ENCODE measurements around the gene ATR.

The ATR gene

DNA sequence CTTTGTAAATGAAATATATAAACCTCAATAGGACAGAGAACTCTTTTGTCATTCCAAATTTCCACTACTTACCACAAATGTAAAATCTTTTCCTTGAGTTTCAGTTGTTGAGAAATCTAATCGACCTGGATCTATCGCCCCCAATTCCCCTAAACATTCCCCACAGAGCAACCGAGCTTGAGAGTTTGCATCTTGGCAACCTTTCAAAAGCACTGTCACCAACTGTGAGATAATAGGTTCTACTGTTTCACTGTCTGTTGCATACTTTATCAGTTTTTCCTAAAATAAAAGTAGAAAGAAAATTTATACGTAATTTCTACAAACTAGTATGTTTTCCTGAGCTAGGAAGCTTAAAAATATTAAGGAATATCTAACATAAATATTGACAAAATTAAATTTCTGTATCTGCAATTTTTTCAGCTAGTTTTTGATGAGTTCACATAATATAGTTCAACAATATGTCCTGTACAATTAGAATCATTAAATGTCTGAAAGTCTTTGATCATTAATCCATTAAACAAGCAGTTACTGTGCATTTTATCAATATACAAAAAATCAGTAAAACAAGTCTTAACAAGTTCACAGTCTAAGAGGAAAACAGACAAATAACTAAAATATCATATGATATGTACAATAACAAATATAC is 54.5 kb downstream of the ATR start:
- no peak for DNase-seq (ENCODE audit: low read depth in 3 of 3)

DNA sequence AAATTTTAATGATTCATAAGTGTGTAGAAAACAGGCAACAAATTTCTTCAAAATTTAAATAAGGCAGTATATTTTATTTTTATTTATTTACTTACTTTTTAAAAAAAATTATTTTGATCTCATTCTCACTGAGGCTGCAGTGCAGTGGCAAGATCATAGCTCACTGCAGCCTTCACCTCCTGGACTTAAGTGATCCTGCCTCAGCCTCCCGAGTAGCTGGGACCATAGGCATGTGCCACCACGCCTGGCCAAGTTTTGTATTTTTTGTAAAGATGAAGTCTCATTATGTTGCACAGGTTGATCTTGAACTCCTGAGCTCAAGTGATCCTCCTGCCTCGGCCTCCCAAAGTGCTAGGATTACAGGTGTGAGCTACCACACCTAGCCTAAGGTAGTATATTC is 69.5 kb downstream of the ATR start:
- DNase-seq (ENCODE audit: low read depth in 3 of 3): no peak

DNA sequence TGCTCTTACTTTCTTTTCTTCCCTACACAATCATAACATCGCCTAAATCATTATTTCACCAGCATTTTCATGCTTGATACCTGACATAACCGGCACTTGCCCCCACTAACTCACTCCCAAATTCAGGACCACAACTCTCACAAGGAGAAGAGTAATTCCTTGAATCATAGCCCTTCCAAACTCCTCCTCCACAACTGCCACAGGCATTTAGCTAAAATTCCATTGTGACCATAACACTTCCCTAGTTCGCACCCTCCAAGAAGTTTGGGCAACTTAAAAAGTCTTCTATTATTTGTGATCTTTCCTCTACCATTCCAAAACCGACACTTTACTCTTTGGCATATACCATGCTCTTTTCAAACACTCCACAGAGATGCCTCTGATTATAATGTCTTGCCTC is 71.3 kb downstream of the ATR start:
- no peak for DNase-seq (ENCODE audit: low read depth in 3 of 3)

DNA sequence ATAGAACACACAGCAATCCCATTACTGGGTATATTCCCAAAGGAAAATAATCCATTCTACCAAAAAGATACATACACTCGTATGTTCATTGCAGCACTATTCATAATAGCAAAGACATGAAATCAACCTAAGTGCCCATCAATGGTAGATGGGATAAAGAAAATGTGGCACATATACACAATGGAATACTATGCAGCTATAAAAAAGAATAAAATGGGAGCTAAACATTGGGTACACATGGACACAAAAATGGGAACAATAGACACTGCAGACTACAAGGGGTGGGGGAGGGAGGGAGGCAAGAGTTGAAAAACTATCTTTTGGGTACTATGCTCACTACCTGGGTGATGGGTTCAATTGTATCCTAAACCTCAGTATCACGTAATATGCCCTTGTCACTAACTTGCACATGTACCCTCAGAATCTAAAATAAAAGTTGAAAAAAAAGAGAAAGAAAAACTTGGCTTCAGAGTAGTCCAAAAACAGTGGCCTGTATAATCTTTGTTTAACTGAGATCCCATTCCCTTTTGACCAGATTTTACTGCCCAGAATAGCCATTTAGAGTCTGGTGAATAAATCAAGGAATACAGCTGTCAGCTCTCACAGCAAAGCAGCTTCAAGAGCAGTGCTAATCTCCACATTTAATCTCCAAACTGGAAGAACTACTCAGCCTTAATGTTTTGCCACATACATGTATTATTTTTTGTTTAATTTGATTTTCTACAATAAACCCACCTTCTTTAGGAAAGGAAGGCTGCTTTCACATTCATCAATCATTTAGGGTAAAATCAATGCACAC is 76.1 kb downstream of the ATR start:
- no peak for DNase-seq (ENCODE audit: low read depth in 3 of 3)

DNA sequence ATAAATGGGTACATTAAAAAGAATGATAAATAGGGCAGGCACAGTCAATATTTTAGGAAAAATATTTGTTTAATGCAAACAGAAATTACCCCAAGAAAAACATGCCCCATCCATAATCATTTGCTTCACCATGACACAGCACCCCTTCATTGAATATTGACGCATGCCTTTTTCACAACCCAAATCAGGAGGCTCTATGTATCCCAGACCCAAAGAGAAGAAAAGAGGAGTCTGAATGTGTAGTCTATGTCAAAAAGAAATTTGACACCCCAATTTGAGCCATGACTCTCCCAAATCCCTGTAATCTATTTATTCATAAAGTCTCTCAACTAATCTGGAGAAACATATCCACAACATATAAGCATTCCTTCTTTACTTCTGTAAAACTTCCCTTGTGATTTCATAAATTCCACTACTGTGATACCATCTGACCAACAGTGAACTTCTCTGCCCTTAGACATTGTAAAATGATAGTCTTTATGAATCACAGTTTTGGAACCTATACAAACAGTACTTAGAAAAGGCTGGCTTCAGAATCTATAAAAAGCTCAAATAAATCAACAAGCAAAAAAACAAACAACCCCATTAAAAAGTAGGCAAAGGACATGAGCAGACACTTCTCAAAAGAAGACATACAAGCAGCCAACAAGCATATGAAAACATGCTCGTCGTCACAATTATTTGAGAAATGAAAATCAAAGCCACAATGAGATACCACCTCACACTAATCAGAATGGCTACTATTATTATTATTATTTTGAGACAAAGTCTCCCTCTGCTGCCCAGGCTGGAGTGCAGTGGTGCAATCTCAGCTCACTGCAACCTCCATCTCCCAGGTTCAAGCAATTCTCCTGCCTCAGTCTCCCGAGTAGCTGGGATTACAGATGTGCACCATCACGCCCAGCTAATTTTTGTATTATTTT is 77.3 kb downstream of the ATR start:
- no peak for DNase-seq (ENCODE audit: low read depth in 3 of 3)

DNA sequence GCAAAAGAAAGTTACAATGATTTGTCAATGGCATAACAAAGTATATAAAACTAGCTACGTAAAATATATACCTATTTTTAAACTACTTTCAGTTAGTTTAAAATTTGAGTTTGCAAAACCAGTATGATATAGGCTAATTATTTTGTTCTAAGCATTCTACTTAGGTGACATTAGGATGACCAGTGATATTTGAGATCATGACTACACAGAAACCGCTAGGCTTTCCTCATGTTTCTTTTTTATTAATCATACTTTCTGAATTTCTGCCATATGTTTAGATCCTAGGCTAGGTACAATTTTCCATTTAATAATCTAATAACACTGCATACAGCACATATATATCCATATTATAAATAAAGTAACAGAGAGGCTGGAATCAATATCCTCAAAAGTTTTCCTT is 78.3 kb downstream of the ATR start:
- DNase-seq (ENCODE audit: low read depth in 3 of 3): no peak

DNA sequence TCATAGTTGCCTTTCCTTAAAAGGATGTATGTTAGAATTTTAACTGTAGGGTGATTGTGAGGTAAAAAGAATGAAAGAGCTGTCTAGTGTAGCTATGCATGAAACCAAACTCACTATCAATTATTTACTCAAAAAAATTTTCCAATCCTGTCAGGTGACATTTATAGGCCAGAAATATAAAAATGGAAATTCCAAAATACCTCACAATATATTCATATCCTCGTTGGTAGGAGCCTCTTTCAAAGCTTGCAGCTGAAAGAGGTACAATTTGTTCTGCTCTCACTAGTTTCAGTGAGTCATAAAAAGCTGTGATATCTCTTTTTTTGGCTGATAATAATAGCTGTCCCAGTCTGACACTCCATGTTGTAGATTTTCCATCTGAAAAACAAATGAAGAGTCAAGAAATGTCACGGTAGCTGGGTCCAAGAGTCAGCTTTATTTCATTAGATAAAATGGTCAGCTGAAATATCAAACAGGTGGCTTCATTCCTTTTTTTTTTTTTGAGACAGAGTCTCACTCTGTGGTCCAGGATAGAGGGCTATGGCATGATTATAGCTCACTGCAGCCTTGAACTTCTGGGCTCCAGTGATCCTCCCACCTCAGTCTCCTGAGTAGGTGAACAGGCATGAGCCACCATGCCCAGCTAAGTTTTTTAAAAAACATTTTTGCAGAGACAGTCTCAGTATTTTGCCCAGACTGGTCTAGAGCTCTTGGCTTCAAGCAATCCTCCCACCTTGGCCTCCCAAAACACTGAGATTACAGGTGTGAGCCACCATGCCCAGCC is 79.9 kb downstream of the ATR start:
- DNase-seq (ENCODE audit: low read depth in 3 of 3): no peak

DNA sequence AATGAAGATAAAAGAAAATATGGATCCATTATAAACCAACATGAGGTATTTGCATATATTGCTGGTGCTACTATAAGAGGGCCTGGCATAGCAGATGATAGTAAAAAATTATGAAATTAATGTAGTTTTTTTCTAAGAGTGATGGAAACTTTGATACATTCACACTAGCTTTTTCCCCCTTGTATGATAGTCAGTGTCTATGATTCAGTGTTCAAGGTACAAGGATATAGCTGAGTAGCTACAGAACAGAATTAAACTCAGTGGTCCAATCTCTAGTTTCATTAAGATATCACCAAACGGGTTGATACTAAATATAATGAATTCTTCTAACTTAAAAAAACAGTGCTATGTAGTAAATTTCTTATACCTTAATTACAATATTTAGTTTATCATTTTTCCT is 80.8 kb downstream of the ATR start:
- DNase-seq (ENCODE audit: low read depth in 3 of 3): no peak

DNA sequence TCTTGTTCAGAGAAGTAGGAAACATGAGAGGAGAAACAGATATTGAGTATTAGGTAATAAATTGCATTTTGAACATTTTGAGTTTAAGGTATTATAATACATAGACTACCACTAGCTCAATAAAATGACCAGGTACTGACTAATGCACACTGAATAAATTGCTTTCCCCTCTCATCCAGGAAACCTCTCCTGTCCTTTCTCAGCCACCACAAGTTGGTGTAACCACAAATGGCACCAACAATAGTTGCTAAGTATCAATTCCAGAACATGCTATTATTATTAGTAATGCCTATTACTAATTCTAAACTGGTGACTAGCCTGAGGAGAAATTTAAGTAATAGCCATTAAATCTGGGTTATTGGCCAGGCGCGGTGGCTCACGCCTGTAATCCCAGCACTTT is 83.4 kb downstream of the ATR start:
- DNase-seq (ENCODE audit: low read depth in 3 of 3): no peak

DNA sequence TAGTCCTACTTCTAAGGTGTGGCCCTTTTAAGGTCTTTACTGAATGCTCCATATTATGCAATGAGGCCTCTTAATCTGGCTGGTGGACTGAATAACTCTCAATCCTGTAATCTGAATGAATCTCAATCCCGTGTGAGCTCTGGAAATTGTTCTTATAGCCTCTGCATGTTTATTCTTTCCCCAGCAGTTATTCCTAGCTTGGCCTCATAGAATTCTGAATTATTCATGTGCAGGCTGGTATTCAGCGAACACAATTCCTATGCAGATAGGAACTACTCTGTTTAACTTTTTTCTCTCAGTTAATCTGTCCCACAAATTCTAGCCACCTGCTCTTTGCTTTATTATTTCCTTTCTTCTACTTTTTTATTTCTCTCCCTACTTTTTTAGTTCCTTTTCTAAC is 86.3 kb downstream of the ATR start:
- no peak for DNase-seq (ENCODE audit: low read depth in 3 of 3)

DNA sequence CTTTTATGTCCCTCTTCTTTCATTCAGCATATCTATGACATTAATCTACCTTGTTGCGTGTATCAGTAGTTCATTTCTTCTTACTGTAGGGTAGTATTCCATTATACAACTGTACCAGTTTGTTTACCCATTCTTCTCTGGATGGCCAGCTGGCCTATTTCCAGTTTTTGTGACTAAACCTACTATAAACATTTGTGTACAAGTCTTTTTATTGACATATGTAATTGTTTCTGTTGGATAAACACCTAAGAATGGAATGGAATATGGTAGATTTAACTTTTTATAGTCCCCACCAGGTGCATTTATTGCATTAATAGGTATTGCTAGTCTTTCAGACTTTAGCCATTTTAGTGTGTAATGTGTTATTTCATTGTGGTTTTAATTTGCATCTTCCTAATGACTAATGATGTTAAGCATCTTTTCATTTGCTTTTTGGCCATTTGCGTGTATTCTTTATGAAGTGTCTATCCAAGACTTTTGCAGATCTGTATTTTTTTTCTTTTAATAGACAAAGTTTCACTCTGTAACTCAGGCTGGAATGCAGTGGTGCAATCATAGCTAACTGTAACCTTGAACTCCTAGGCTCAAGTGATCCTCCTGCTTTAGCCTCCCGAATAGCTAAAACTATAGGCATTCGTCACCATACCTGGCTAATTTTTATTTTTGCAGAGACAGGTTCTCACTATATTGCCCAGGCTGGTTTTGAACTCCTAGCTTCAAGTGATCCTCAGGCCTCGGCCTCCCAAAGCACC is 88.8 kb downstream of the ATR start:
- DNase-seq (ENCODE audit: low read depth in 3 of 3): no peak

DNA sequence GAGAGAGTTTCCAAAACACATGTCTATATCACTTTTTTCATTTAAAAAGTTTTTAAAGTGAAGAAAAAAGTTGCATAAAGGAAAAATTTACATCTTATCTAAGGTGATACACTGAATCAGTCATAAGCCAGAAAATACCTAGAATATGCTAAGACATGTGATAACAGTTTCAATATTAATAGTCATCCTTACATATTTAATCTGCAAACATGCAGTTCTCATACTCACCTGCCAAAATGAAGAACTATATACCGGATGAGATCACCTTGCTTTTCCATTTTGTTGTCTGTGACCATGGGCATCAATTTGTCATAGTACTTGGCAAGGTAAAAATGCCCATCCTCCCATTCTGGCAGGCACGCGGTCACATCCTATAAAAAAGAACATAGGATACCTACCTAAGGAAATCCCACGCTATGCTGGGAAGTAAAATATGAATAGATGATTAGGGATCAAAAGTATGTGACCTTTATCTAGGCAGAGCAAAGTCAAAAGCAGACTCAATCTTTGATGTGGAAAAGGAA is 93.6 kb downstream of the ATR start:
- no peak for DNase-seq (ENCODE audit: low read depth in 3 of 3)

DNA sequence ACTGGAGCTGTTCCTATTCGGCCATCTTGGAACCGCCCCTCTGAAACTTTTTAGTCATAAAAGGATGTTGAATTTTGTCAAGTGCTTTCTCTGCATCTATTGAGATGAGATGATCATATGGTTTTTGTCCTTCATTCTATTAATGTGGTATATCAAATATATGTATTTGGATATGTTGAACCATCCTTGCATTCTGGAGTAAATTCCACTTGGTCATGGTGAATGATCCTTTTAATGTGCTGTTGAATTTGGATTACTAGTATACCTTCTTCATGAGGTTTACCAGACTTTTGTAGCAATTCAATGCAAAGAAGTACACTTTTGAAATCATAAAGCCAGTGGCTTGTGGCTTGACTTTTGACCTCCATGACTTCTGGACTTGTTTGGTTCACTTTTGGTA is 97.3 kb downstream of the ATR start:
- no peak for DNase-seq (ENCODE audit: low read depth in 3 of 3)

DNA sequence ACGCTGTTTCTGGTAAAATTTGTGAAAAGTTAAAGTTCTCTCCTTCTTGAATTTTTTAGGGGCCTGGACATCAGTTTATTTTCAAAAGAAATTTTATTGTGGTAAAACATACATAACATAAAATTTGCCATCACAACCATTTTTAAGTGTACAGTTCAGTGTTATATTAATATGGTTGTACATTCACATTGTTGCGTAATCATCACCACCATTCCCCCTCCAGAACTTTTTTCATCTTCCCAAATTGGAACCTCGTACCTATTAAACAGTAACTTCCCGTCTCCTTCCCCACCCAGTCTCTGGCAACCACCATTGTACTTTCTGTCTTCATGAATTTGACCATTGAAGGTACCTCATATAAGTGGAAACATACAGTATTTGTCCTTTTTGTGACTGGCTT is 107.7 kb downstream of the ATR start:
- no peak for DNase-seq (ENCODE audit: low read depth in 3 of 3)

DNA sequence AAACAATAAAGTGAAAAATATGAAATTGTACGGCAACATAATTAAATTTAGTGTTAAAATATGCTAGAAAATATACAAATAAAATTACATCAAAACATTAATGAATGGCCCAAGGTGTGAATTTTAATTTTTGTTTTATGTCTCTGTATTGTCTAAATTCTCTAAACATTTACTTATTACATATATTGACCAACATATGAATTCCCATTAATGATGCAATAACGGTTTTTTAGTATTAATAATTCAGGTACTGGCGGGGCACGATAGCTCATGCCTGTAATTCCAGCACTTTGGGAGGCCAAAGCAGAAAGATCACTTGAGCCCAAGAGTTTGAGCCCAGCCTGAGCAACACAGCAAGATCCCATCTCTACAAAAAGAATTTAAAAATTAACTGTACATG is 110.1 kb downstream of the ATR start:
- no peak for DNase-seq (ENCODE audit: low read depth in 3 of 3)

DNA sequence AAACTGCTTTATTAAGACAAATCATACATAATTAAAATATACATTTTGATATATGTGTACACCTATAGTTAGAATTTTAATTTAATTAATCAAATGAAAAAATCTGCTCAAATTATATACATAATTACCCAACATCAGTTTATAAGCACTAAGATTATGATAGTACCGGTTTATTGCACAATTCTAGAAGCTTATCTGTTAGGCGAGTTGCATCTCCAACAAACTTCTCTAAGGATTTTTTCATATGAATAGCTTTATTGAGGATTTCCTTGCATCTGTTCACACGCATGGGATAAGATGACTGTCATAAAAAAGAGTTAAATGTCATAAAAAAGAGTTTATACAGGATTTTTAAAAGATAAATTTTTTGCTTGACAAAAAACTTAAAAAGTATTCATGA is 110.8 kb downstream of the ATR start:
- no peak for DNase-seq (ENCODE audit: low read depth in 3 of 3)

DNA sequence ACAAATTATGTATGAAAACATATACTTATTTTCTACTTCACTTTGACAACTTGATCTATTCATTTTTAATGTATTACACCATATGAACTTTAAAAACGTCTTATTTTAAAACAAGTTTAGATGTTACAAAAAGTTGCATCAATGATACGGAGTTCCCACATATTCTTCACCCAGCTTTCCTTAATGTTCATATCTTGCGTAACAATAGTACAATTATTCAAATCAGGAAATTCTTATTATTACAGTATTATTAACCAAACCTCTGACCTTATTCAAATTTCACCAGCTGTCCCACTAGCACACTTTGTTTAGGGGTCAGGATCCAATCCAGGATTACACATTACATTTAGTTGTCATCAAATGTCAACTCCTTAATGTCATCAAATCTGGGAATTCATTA is 117.8 kb downstream of the ATR start:
- DNase-seq (ENCODE audit: low read depth in 3 of 3): no peak

DNA sequence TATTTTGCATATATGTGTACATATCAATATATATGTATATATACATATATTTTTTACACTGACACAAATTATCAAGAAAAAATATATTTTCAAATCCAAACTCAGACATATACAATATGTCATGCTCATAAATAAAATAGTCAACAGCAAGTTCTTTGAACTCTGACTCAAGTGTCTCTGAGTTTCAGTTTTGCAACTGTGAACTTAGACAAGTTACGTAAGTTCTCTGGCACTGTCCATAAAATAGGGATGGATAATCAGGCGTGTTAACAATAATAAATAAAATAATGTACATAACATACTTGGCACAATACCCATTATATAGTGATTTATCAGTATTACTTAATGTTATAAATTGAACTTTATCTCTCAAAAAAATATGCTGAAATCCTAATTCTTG is 118.6 kb downstream of the ATR start:
- no peak for DNase-seq (ENCODE audit: low read depth in 3 of 3)

DNA sequence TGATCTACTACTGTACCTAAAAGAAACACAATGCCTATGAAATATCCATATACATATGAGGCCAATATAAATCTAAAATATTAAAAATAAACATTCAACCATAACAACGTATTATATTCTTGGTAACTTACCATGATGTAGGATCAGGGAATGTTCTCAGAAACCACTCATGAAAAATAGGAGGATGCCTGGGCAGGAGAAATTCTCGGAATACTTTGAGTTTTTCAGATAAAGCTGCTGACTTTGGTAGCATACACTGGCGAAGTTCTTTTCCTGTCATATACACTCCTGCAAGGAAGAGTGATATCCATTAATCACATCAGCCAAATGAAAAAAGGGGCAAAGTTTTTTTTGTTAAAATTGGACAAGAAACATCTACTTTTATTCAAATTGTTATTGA is 119.4 kb downstream of the ATR start:
- no peak for DNase-seq (ENCODE audit: low read depth in 3 of 3)

DNA sequence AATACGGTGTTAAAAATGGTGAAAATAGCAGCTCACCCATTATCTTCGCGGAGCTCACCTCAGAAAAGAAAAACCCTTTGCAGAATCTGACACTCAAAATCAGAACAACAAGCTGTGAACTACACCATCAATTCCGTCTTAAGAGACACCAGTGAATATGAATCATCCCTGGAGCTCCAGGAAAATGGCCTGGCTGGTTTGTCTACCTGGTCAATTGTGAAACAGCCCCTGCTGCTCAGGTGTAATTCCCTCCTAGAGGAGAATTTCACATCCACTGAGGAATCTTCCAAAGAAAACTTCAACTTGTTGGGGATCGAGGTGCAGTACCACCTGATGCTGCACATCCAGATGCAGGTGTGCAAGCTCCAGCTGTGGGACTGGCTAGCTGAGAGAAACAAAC is 127.7 kb downstream of the ATR start:
- no peak for DNase-seq (ENCODE audit: low read depth in 3 of 3)

DNA sequence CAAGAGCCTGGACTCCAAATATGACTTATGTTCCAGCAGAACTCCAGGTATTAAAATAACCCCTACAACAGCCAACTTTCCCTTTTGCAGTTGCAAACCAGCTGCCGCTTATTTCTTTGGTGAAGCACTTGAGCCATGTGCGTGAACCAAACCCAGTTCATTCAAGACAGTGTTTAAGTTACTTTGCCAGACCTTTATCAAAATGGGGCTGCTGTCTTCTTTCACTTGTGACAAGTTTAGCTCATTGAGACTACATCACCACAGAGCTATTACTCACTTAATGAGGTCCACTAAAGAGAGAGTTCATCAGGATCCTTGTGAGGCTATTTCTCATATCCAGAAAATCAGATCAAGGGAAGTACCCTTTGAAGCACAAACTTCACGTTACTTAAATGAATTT is 128.3 kb downstream of the ATR start:
- DNase-seq (ENCODE audit: low read depth in 3 of 3): no peak
